Trophoblast cell (in vitro differentiated cells and primary cell): ENCODE measurements around the gene PAX2.
A peak's percentile ranks its signal among the peaks of the same experiment; 100 is the strongest.

Experiments
- DNase-seq, 2 donors: peaks; one replicate each; pipeline ENCODE4 v3.0.0-alpha.2; 2016
- H2AFZ ChIP-seq: 2 replicates; pipeline ENCODE4 v1.6.1; 2013; ENCODE audit warnings: low read length, moderate library complexity, mild to moderate bottlenecking; ENCODE audit not compliant: insufficient read depth, poor library complexity
- H2AK5ac ChIP-seq: 2 replicates; pipeline ENCODE4 v1.6.1; 2013; ENCODE audit warnings: mild to moderate bottlenecking, low read length
- H2BK120ac ChIP-seq: 2 replicates; pipeline ENCODE4 v1.6.1; 2013; ENCODE audit warnings: low read length, mild to moderate bottlenecking, moderate library complexity; ENCODE audit not compliant: insufficient read depth, poor library complexity
- H2BK12ac ChIP-seq: 2 replicates; pipeline ENCODE4 v1.6.1; 2013; ENCODE audit warnings: mild to moderate bottlenecking, low read length, moderate library complexity
- H2BK5ac ChIP-seq: 2 replicates; pipeline ENCODE4 v1.6.1; 2013; ENCODE audit warnings: low read length, low read depth, moderate library complexity, mild to moderate bottlenecking; ENCODE audit not compliant: poor library complexity
- H3K14ac ChIP-seq: 2 replicates; pipeline ENCODE4 v1.6.1; 2013; ENCODE audit warnings: mild to moderate bottlenecking, low read length
- H3K18ac ChIP-seq: 2 replicates; pipeline ENCODE4 v1.6.1; 2013; ENCODE audit warnings: mild to moderate bottlenecking, low read length
- H3K23ac ChIP-seq: 2 replicates; pipeline ENCODE4 v1.6.1; 2013; ENCODE audit warnings: low read length
- H3K27ac ChIP-seq: 2 replicates; pipeline ENCODE4 v1.5.1; 2013; ENCODE audit warnings: low read depth, mild to moderate bottlenecking, inconsistent platforms, low read length, moderate library complexity
- H3K27me3 ChIP-seq: 2 replicates; pipeline ENCODE4 v1.6.1; 2013; ENCODE audit warnings: inconsistent platforms, mild to moderate bottlenecking, low read length, moderate library complexity; ENCODE audit not compliant: insufficient read depth
- H3K36me3 ChIP-seq, 2 experiments: 1 replicate in 1 of 2; 2 replicates in 1 of 2; pipeline ENCODE4 v1.6.1; 2013; ENCODE audit warnings: low read length in 2 of 2, mild to moderate bottlenecking in 2 of 2, moderate library complexity in 1 of 2; ENCODE audit not compliant: insufficient read depth in 2 of 2, control insufficient read depth in 1 of 2
- H3K4ac ChIP-seq: 2 replicates; pipeline ENCODE4 v1.6.1; 2013; ENCODE audit warnings: low read depth, mild to moderate bottlenecking, low read length, moderate library complexity
- H3K4me1 ChIP-seq, 2 experiments: 1 replicate in 1 of 2; 2 replicates in 1 of 2; pipeline ENCODE4 v1.6.1; 2013; ENCODE audit warnings: low read length in 2 of 2, mild to moderate bottlenecking in 2 of 2, moderate library complexity in 1 of 2; ENCODE audit not compliant: insufficient read depth in 2 of 2, control insufficient read depth in 1 of 2
- H3K4me2 ChIP-seq: 2 replicates; pipeline ENCODE4 v1.6.1; 2013; ENCODE audit warnings: inconsistent platforms, mild to moderate bottlenecking, low read length, moderate library complexity
- H3K4me3 ChIP-seq: 2 replicates; pipeline ENCODE4 v1.5.1; 2013; ENCODE audit warnings: mild to moderate bottlenecking, low read depth, low read length, inconsistent platforms
- H3K79me1 ChIP-seq: one replicate; pipeline ENCODE4 v1.6.1; 2013; ENCODE audit warnings: low read length
- H3K79me2 ChIP-seq: 2 replicates; pipeline ENCODE4 v1.6.1; 2013; ENCODE audit warnings: low read length, mild to moderate bottlenecking; ENCODE audit not compliant: control insufficient read depth, insufficient read depth, poor library complexity
- H3K9ac ChIP-seq: 2 replicates; pipeline ENCODE4 v1.6.1; 2013; ENCODE audit warnings: mild to moderate bottlenecking, low read length
- H3K9me3 ChIP-seq: 2 replicates; pipeline ENCODE4 v1.6.1; 2013; ENCODE audit warnings: low read depth, mild to moderate bottlenecking, control low read depth, inconsistent platforms, low read length; ENCODE audit not compliant: insufficient read depth
- H4K12ac ChIP-seq: 2 replicates; pipeline ENCODE4 v1.6.1; 2013; ENCODE audit warnings: low read depth, mild to moderate bottlenecking, low read length, moderate library complexity
- H4K8ac ChIP-seq: 2 replicates; pipeline ENCODE4 v1.6.1; 2013; ENCODE audit warnings: low read depth, mild to moderate bottlenecking, low read length, moderate library complexity
- H4K91ac ChIP-seq: one replicate; pipeline ENCODE4 v1.6.1; 2013; ENCODE audit warnings: low read depth, mild to moderate bottlenecking, low read length, moderate library complexity
- WGBS: extraction: QIAGEN DNeasy Blood & Tissue Kit; methylation state at CpG from one replicate; pipeline ENCODE4 v1.1.7; 2013; ENCODE audit warnings: missing lambda C conversion rate; ENCODE audit not compliant: insufficient read length, insufficient coverage; ENCODE audit errors: extremely low coverage; 5-methylcytosine and 5-hydroxymethylcytosine counted together

The PAX2 gene

DNA sequence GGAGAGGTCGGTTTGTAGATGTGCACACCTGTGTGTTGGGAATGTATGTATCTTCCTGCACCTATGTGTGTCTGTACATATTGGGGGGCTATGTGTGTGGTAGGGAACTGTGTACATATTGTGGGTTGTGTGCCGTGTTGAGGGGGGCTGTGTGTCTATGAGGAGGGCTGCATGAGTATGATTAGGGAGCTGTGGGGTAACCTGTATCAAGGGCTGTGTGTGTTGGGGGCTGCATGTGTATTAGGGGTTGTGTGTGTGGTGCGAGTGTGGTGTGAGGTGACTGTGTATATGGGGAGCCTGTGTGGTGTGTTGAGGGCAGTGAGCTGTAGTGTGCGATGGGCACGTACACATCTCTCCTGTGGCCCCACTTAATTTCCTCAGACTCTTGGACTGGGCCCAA lies 22.2 kb upstream of the PAX2 start:
- H3K27me3 ChIP-seq: peaks cover 51% of the 10 kb centered on the region
- H3K9ac ChIP-seq: no peak overlapping the region
- no peak overlapping the region for H2AFZ ChIP-seq
- no peak overlapping the region for H3K4ac ChIP-seq
- no peak overlapping the region for H3K27ac ChIP-seq
- WGBS: 100% methylated on average over 1 of the region's 5 CpGs
- no peak overlapping the region for H4K91ac ChIP-seq
- no peaks in the 10 kb centered on the region for H3K4me1 ChIP-seq
- no peak overlapping the region for H3K14ac ChIP-seq
- H2BK12ac ChIP-seq: no peak overlapping the region
- no peak overlapping the region for H4K8ac ChIP-seq
- no peaks in the 10 kb centered on the region for H3K79me2 ChIP-seq
- no peak overlapping the region for H3K4me3 ChIP-seq
- no peak overlapping the region for H2BK120ac ChIP-seq
- peak overlapping the region; percentile 22 for H3K23ac ChIP-seq
- peaks cover 2% of the 10 kb centered on the region for H3K9me3 ChIP-seq
- H3K18ac ChIP-seq: no peak overlapping the region
- H3K79me1 ChIP-seq: no peaks in the 10 kb centered on the region
- no peaks in the 10 kb centered on the region for H3K36me3 ChIP-seq
- no peak overlapping the region for H2AK5ac ChIP-seq
- no peak overlapping the region for H4K12ac ChIP-seq
- no peak for DNase-seq
- no peak overlapping the region for H2BK5ac ChIP-seq
- no peak overlapping the region for H3K4me2 ChIP-seq

DNA sequence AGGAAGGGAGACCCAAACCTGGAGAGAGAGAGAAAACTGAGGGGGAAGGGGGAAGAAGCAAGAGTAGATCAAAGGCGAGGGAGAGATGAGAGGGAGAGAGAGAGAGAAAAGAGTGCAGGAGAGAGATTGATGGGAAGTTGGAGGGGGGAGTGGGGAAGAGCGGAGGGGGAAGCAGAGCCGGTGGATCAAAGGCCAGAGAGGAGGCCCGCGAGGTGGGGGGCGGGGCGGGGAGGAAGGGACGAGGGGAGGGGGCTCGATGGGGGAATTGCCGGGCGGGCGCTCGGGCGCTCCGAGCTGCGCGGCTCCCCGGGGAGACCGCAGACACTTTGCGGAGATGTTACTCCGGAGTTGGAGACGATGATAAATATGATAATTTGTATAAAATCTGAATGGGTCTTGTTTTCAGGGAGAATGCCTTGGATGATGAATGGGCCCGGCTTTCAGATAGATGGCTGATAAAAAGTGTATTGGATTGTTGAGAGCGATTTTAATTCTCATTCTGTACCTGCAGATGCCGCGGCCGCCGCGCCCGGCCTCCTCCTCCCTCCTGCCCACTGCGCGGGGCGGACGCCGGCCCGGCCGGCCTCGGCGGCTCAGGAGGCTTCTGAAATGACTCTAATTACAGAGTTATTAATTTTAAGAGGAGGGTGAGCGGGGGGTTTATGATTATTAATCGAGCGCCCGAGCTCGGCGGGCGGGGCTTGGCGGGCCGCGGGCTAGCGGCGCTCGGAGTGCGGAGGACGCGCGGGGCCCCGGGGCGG lies 21.4 kb upstream of the PAX2 start:
- no peak for DNase-seq
- peaks cover 2% of the 10 kb centered on the region for H3K9me3 ChIP-seq
- no peak overlapping the region for H2AFZ ChIP-seq
- H2BK5ac ChIP-seq: no peak overlapping the region
- no peak overlapping the region for H3K4me3 ChIP-seq
- no peak overlapping the region for H3K23ac ChIP-seq
- no peak overlapping the region for H4K8ac ChIP-seq
- no peak overlapping the region for H4K91ac ChIP-seq
- H2BK120ac ChIP-seq: no peak overlapping the region
- H2AK5ac ChIP-seq: no peak overlapping the region
- H3K27me3 ChIP-seq: peaks cover 59% of the 10 kb centered on the region
- no peaks in the 10 kb centered on the region for H3K79me2 ChIP-seq
- no peak overlapping the region for H4K12ac ChIP-seq
- no peak overlapping the region for H3K4me2 ChIP-seq
- H3K18ac ChIP-seq: no peak overlapping the region
- H3K4me1 ChIP-seq: no peaks in the 10 kb centered on the region
- no CpG with 5 or more reads among the region's 58 CpGs for whole genome bisulfite sequencing
- no peaks in the 10 kb centered on the region for H3K36me3 ChIP-seq
- no peak overlapping the region for H3K9ac ChIP-seq
- no peak overlapping the region for H3K4ac ChIP-seq
- H3K79me1 ChIP-seq: no peaks in the 10 kb centered on the region
- no peak overlapping the region for H2BK12ac ChIP-seq
- no peak overlapping the region for H3K14ac ChIP-seq
- H3K27ac ChIP-seq: no peak overlapping the region

DNA sequence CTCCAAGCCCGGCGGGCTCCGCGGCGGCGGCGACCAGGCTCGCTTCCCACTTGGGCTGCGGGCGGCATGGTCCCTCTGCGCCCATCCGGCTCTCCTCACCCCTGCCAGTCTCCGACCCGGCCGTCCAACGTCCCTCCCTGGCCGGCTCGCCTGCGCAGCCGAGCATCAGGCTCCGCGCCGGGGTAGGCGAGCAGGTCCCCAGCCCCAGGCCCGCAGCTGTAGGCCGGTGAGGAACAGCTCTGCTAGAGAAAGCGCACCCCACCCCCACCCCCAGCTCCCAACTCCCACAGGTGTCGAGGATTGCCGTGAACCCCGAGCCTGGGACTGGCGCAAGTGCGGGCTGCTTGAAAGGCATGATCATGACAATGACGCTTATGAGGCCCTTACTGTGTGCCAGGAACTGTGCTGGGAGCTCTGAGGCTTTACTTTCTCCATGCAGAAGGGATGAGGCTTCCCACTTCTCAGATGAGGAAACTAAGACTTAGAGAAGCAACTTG lies 20.8 kb upstream of the PAX2 start:
- Histone ChIP-seq H2BK12ac (no peak overlapping the region), H3K4me3 (peak overlapping the region; percentile 13), H3K14ac (no peak overlapping the region), H3K9me3 (peaks cover 2% of the 10 kb centered on the region), H2AK5ac (no peak overlapping the region), H3K36me3 (no peaks in the 10 kb centered on the region), H3K79me2 (no peaks in the 10 kb centered on the region), H3K79me1 (no peaks in the 10 kb centered on the region), H3K4me1 (no peaks in the 10 kb centered on the region), H3K9ac (no peak overlapping the region), H2BK120ac (no peak overlapping the region), H3K23ac (no peak overlapping the region), H3K27me3 (peaks cover 64% of the 10 kb centered on the region), H2AFZ (no peak overlapping the region), H2BK5ac (no peak overlapping the region), H4K12ac (no peak overlapping the region), H3K27ac (no peak overlapping the region), H4K8ac (no peak overlapping the region), H3K18ac (no peak overlapping the region), H4K91ac (no peak overlapping the region), H3K4me2 (no peak overlapping the region), H3K4ac (no peak overlapping the region)
- no CpG with 5 or more reads among the region's 33 CpGs for WGBS
- DNase-seq: no peak

DNA sequence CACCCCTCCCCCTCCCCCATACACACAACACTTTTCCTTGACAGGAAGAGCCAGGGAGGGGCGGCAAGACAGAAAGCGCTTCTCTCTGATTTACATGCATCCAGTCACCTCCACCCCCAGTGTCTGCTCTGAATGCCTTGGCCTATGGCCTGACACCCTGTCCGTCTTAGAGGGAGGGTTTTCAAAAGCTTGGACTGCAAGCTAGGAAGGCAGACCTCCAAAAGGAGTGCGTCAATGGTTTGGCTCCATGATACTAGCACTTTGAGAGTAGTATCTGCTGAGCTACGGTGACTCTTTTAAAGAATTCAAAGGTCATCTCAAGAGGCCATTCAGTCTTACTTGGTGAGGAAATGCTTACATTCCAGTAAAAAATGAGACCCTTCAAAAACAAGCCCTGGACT lies 20.3 kb upstream of the PAX2 start:
- Histone ChIP-seq H3K9ac (no peak overlapping the region), H3K4me3 (no peak overlapping the region), H4K91ac (no peak overlapping the region), H3K36me3 (no peaks in the 10 kb centered on the region), H3K4me2 (no peak overlapping the region), H4K12ac (no peak overlapping the region), H3K79me2 (no peaks in the 10 kb centered on the region), H3K18ac (no peak overlapping the region), H2AK5ac (no peak overlapping the region), H2BK5ac (no peak overlapping the region), H2AFZ (no peak overlapping the region), H3K79me1 (no peaks in the 10 kb centered on the region), H2BK120ac (no peak overlapping the region), H2BK12ac (no peak overlapping the region), H3K27me3 (peaks cover 69% of the 10 kb centered on the region), H3K27ac (no peak overlapping the region), H3K14ac (no peak overlapping the region), H4K8ac (no peak overlapping the region), H3K23ac (no peak overlapping the region), H3K4me1 (no peaks in the 10 kb centered on the region), H3K9me3 (peaks cover 2% of the 10 kb centered on the region), H3K4ac (no peak overlapping the region)
- DNase-seq: no peak
- WGBS: no CpG with 5 or more reads among the region's 5 CpGs
